HEK293T (cell line): ENCODE measurements around the gene TUBB4B.
A peak's percentile ranks its signal among the peaks of the same experiment; 100 is the strongest.

Experiments used
- CTCF ChIA-PET: fragments of 350-600 bp; formaldehyde crosslinking; extraction: SDS; loops from one replicate; lab custom pipeline; 2021; ENCODE audit warnings: antibody characterized with exemption, inconsistent platforms; lab: Yijun Ruan, JAX
- POLR2A ChIA-PET: fragments of 350-600 bp; formaldehyde crosslinking; extraction: SDS; loops from one replicate; lab custom pipeline; 2020; ENCODE audit warnings: antibody characterized with exemption, inconsistent platforms; lab: Yijun Ruan, JAX
- DNase-seq: peaks from one replicate; pipeline ENCODE4 v3.0.0; 2012; ENCODE audit warnings: mixed read lengths; ENCODE audit errors: extremely low spot score
- ARNT ChIP-seq: fragments of 450-650 bp; IDR thresholded peaks from 2 replicates; pipeline ENCODE4 v1.6.1; 2017; ENCODE audit warnings: mild to moderate bottlenecking
- BHLHE40 ChIP-seq: fragments of 450-650 bp; IDR thresholded peaks from 2 replicates; pipeline ENCODE4 v1.6.1; 2016; ENCODE audit warnings: mild to moderate bottlenecking, moderate library complexity, borderline replicate concordance
- CTBP1 ChIP-seq: fragments of 450-650 bp; IDR thresholded peaks from 2 replicates; pipeline ENCODE4 v1.6.1; 2016; ENCODE audit warnings: borderline replicate concordance
- ELF4 ChIP-seq: fragments of 450-650 bp; IDR thresholded peaks from 2 replicates; pipeline ENCODE4 v1.6.1; 2017; ENCODE audit warnings: antibody characterized with exemption
- FOXA1 ChIP-seq: fragments of 450-650 bp; IDR thresholded peaks from 2 replicates; pipeline ENCODE4 v1.6.1; 2016; ENCODE audit warnings: mild to moderate bottlenecking
- FOXK2 ChIP-seq: fragments of 450-650 bp; IDR thresholded peaks from 2 replicates; pipeline ENCODE4 v1.6.1; 2016; ENCODE audit warnings: mild to moderate bottlenecking
- FOXM1 ChIP-seq: fragments of 450-650 bp; IDR thresholded peaks from 2 replicates; pipeline ENCODE4 v1.6.1; 2017; ENCODE audit warnings: mild to moderate bottlenecking, borderline replicate concordance
- HDGF ChIP-seq: fragments of 450-650 bp; IDR thresholded peaks from 2 replicates; pipeline ENCODE4 v1.6.1; 2017; ENCODE audit warnings: antibody characterized with exemption, borderline replicate concordance
- L3MBTL2 ChIP-seq: fragments of 450-650 bp; conservative IDR thresholded peaks from 2 replicates; pipeline ENCODE4 v1.6.1; 2016; ENCODE audit warnings: mild to moderate bottlenecking
- LEF1 ChIP-seq: fragments of 450-650 bp; IDR thresholded peaks from 2 replicates; pipeline ENCODE4 v1.6.1; 2017; ENCODE audit warnings: mild to moderate bottlenecking, borderline replicate concordance
- NFRKB ChIP-seq: fragments of 450-650 bp; IDR thresholded peaks from 2 replicates; pipeline ENCODE4 v1.6.1; 2016; ENCODE audit warnings: mild to moderate bottlenecking, moderate library complexity
- PKNOX1 ChIP-seq: fragments of 450-650 bp; IDR thresholded peaks from 2 replicates; pipeline ENCODE4 v1.6.1; 2016
- SP1 ChIP-seq: fragments of 450-650 bp; IDR thresholded peaks from 2 replicates; pipeline ENCODE4 v1.6.1; 2017
- SUZ12 ChIP-seq: fragments of 450-650 bp; IDR thresholded peaks from 2 replicates; pipeline ENCODE4 v1.6.1; 2016; ENCODE audit warnings: mild to moderate bottlenecking
- TARDBP ChIP-seq: fragments of 450-650 bp; IDR thresholded peaks from 2 replicates; pipeline ENCODE4 v1.6.1; 2016
- ZNF384 ChIP-seq: fragments of 450-650 bp; IDR thresholded peaks from 2 replicates; pipeline ENCODE4 v1.6.1; 2016

Gene TUBB4B

GRCh38 chr9:137232510-137232909, 8.6 kb upstream of the TUBB4B start:
- ChIA-PET CTCF (no interaction called here), POLR2A (no interaction called here)
- no peak for TF ChIP-seq FOXM1
- no peak for TF ChIP-seq ZNF384
- no peak for TF ChIP-seq ARNT
- DNase-seq: no peak

GRCh38 chr9:137233143-137233980, 7.7 kb upstream of the TUBB4B start:
- TF ChIP-seq ARNT: no peak
- no peak for TF ChIP-seq ELF4
- CTCF ChIA-PET: no interaction called here
- POLR2A ChIA-PET: no interaction called here
- DNase-seq: no peak

- POLR2A ChIA-PET: interaction anchor here (1.1 kb wide), 1 partner anchor 18 kb away, joined by 3 read pairs; no protein-coding TSS in a partner anchor
- CTCF ChIA-PET: interaction anchor here (0.5 kb wide), 1 partner anchor 186 kb away, joined by 4 read pairs; no protein-coding TSS in a partner anchor
- TF ChIP-seq HDGF (no peak), SUZ12 (no peak), TARDBP (no peak)
- DNase-seq: no peak
These were observed 6.9 kb upstream of the TUBB4B start for GRCh38 chr9:137234055-137234697.

GRCh38 chr9:137234758-137235423, 6.2 kb upstream of the TUBB4B start:
- TF ChIP-seq L3MBTL2 (no peak), BHLHE40 (no peak), TARDBP (no peak)
- DNase-seq: no peak
- POLR2A ChIA-PET: interaction anchor here (1.1 kb wide), 1 partner anchor 19 kb away, joined by 3 read pairs; no protein-coding TSS in a partner anchor
- CTCF ChIA-PET: interaction anchor here (0.5 kb wide), 1 partner anchor 185 kb away, joined by 4 read pairs; no protein-coding TSS in a partner anchor

- TF ChIP-seq TARDBP: no peak
- TF ChIP-seq BHLHE40: no peak
- TF ChIP-seq FOXA1: no peak
- TF ChIP-seq ELF4: no peak
- TF ChIP-seq L3MBTL2: no peak
- TF ChIP-seq ARNT: no peak
- no peak for TF ChIP-seq SUZ12
- TF ChIP-seq HDGF: no peak
- TF ChIP-seq LEF1: no peak
- TF ChIP-seq SP1: no peak
- TF ChIP-seq ZNF384: no peak
- TF ChIP-seq PKNOX1: no peak
- TF ChIP-seq FOXK2: no peak
- no peak for TF ChIP-seq CTBP1
- TF ChIP-seq FOXM1: no peak
- no peak for TF ChIP-seq NFRKB
- no peak for DNase-seq
- ChIA-PET CTCF (interaction anchor here (1.0 kb wide), 2 partner anchors 110 to 166 kb away, joined by 3 to 4 read pairs; partner anchors contain the start of gene SAPCD2), POLR2A (interaction anchor here (1.0 to 2.3 kb wide), 3 partner anchors 10 to 19 kb away, joined by 3 to 10 read pairs (median 8); partner anchors contain the start of gene CYSRT1)
These were observed 5.5 kb upstream of the TUBB4B start for GRCh38 chr9:137235424-137236237.

- DNase-seq: peak; percentile 88
- TF ChIP-seq HDGF: no peak
- no peak for TF ChIP-seq NFRKB
- TF ChIP-seq SP1: no peak
- TF ChIP-seq CTBP1: no peak
- TF ChIP-seq LEF1: 0 out of 2 replicates have a peak, but pooled peaks have one; percentile 21
- no peak for TF ChIP-seq BHLHE40
- TF ChIP-seq FOXK2: no peak
- TF ChIP-seq TARDBP: peak; percentile 32; the same call in 1 of the 2 replicates
- TF ChIP-seq FOXA1: no peak
- peak; percentile 79 for TF ChIP-seq FOXM1
- TF ChIP-seq ELF4: no peak
- no peak for TF ChIP-seq ZNF384
- no peak for TF ChIP-seq PKNOX1
- TF ChIP-seq L3MBTL2: no peak
- no peak for TF ChIP-seq SUZ12
- TF ChIP-seq ARNT: peak; percentile 42; the same call in 1 of the 2 replicates
- CTCF ChIA-PET: interaction anchor here (0.6 to 1.3 kb wide), 20 partner anchors 9 to 475 kb away, joined by 3 to 9 read pairs (median 4); partner anchors contain the start of genes CYSRT1, RNF224 and SAPCD2
- POLR2A ChIA-PET: interaction anchor here (0.7 to 2.3 kb wide), 7 partner anchors 11 to 150 kb away, joined by 3 to 10 read pairs (median 5); partner anchors contain the start of genes CYSRT1 and MAN1B1
These were observed 4.7 kb upstream of the TUBB4B start for GRCh38 chr9:137236238-137236935.
